HG02943 (cell line): Measurements from ENCODE around the gene DHRS13.
"Not testable (repeated sequence)": the region's sequence is repeated elsewhere in the genome, so short reads cannot be mapped to it uniquely, and the experiment has no call there.

Experiments used
- ATAC-seq: cut with Tn5 transposase; IDR thresholded peaks from one replicate; pipeline ENCODE4 v1.9.1; 2021; ENCODE audit warnings: mild to moderate bottlenecking, low read depth, moderate library complexity; ENCODE audit not compliant: unreplicated experiment

The DHRS13 gene

GRCh38 chr17:28887871-28888471 is 14.9 kb downstream of the DHRS13 start:
- ATAC-seq: no peak

GRCh38 chr17:28885951-28886350 is 16.9 kb downstream of the DHRS13 start:
- no peak for ATAC-seq

- ATAC-seq: no peak
Measured at GRCh38 chr17:28885363-28885762, 17.5 kb downstream of the DHRS13 start.

DNA sequence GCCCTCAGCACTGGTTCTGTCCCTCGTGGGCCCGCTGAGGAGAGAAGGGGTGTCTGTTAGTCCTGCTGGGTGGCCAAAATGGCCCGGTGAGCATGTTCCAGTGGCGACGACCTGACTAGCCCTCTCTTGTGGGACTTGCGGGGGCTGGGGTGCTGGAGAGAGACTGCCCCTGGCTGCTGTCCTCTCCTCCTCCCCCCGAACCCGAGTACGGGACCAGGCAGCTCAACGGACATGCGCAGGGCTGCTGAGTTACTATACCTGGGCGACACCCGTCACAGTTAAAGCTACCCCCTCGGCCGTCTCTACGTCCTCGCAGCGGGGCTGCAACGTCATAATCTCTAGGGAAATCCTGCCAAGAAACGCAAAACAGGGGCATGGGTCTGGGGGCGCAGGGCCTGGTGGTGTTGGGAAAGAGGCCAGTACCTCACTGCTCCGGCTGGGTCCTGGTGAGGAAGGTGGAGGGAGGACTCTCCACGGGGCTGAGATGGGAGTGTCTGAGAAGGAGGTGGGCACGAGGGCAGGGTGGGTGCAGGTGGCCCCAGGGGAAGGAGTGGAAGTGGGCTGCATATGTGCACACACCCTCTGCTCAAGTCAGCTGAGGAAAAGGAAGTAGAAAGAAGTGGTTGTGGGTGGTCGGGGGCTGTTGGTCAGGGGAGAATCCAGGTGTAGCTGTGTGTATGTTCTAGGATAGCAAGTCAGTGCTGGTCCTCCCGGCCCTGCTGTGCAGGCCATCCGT is 18.7 kb downstream of the DHRS13 start:
- ATAC-seq: no peak

- no peak for ATAC-seq
Measured at GRCh38 chr17:28882154-28882895, 20.6 kb downstream of the DHRS13 start.

GRCh38 chr17:28881533-28882056 is 21.3 kb downstream of the DHRS13 start:
- no peak for ATAC-seq

DNA sequence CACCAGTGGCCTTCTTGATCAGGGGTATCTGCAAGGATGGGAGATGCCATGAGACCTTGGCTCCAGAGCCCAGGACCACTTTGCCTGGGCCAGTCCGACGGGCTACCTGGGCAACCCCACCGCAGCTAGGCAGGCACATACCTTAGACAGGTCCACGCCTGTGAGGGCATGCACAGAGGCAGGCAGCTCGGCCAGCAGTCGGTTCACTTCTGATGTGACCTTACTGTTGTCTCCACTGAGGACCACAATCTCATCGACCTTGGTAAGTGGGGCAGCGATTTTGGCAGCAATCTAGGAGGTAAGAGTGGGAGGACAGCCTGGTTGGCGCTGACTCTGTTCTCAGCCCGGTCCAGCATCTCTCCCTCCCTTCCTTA is 22.3 kb downstream of the DHRS13 start:
- ATAC-seq: no peak

DNA sequence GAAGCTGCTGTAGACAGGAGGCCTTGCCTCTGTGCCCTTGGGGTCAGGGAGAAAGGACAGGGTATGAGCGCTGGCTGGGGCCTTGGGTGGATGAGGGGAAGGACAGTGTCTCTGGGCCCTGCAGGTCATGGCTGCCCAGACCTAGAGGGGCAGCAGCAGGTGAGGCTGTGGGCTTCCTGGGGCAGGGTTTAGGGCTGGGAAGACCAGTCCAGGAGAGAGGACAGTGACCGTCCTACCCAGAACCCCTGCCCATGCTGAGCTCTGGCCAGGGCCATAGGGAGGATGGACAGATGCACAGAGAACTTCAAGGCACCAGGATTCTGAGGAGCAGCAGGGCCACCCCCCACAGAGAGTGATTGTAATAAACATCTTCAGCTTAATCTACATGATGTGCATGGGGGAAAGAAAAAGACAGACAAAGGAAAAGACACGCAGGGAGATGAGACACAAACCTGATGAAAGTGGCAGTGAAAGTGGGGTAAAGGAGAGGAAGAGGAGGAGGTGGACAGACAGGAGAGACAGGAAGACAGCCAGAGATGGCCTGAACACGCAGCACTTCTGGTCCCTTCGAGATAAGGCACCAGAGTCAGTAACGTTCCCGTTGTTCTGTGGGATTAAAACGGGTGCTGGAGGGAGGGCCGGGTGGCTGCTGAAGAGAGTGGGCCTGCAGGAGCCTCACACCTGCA is 22.9 kb downstream of the DHRS13 start:
- no peak for ATAC-seq

DNA sequence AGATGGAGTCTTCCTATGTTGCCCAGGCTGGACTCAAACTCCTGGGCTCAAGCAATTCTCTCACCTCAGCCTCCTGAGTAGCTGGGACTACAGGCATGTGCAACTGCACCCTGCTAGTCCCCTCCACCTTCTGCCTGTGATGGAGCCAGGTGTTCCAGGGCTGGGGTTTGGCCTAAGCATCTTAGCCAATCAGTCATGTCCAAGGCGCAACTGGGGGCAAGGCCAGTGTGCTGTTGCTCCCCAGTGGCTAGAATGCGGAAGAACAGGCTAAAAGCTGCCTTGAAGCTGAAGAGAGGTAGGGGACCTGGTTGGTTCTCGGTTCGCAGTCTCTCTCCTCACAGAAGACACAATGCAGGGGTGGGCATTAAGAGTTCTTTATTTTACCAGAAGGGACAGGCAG is 23.9 kb downstream of the DHRS13 start:
- no peak for ATAC-seq

DNA sequence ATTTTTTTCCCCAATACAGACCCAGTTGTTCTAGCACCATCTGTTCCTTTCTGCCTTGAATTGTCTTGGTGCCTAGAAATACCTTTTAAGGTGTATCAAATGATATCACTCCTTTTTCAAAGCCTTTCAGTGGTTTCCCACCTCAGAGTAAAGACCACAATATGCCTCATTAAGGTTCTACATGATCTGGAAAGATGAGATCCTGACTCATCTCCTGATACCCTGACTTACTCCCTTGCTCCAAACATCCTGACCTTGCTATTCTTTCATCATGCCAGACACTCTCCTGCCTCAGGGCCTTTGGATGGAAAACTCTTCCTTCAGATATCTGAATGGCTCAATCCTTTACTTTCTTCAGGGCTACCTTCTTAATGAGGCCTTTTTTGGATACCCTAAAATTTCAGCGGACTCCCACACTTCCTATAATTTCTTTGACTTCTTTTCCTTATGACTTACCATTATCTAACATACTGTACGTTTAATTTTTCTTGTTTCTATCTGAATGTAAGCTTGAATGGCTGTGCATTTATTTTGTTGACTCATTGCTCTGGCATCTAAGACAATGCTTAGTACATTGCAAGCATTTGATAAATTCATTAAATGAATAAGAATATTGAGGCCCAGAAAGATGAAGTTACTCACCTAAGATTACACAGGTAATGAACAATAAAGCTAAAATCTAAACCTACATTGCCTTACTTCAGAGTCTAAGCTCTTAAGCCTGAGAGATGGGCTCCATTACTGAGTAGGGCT is 24.5 kb downstream of the DHRS13 start:
- ATAC-seq: no peak

DNA sequence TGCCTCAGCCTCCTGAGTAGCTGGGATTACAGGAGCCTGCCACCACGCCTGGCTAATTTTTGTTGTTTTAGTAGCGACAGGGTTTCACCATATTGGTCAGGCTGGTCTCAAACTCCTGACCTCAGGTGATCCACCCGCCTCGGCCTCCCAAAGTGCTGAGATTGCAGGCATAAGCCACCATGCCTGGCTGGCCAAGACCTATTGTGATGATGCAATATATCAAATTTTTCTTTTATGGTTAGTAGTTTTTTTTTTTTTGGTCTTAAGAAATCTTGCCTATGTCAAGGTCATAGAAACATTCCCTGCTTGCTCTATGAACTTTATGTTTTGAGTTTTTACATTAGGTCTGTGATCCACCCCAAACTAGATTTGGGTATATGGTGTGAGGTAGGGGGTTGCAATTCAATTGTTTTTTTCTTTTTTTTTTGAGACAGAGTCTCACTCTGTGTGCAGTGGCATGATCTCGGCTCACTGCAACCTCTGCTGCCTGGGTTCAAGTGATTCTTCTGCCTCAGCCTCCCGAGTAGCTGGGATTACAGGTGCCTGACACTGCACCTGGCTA is 25.6 kb downstream of the DHRS13 start:
- not testable (repeated sequence) for ATAC-seq

GRCh38 chr17:28875848-28876550 is 26.9 kb downstream of the DHRS13 start:
- no peak for ATAC-seq

GRCh38 chr17:28874750-28875149 is 28.1 kb downstream of the DHRS13 start:
- ATAC-seq: no peak

DNA sequence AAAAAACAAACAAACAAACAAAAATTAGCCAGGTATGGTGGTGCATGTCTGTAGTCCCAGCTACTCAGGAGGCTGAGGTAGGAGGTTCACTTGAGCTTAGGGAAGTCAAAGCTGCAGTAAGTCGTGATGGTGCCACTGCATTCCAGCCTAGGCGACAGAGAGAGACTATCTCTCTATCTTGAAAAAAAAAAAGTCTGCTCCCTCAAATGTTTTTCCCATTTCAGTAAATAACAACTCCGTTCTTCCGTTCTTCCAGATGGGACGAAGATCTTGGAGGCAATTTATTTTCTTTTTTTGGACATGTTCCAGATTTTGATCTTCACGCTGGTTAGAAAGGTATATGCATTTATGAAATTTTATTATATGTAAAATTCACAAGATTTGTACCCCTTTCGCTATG is 29.0 kb downstream of the DHRS13 start:
- ATAC-seq: no peak

DNA sequence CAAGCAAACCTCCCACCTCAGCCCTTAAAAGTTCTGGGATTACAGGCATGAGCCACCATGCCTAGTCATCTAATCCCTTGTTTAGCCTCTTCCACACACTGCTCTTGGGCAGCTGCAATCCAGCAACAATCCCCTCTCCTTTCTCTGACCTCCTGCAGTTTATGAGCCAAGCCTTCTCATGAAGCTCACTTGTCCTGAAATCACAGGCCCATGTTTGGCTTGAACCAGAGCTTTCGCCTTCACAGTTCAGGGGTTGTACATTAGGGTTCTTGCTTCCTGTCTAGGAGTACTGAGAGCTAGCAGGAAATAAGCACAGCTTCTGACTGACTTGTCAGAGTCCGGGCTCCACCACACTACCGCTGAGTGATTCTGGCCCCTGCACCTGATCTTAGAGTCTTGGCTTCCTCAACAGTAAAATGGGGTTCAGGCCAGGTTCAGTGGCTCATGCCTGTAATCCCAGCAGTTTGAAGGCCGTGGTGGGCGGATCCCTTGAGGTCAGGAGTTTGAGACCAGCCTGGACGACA is 31.8 kb downstream of the DHRS13 start:
- ATAC-seq: peak; percentile 77

GRCh38 chr17:28867276-28867675 is 35.6 kb downstream of the DHRS13 start:
- ATAC-seq: no peak

GRCh38 chr17:28865946-28866752 is 36.7 kb downstream of the DHRS13 start:
- no peak for ATAC-seq
